ENCODE results near the gene MAN2B2. TPM values are rescaled to one million over a fixed set of nuclear protein-coding genes. Genes with fewer than 3 reads are reported as not detected.
A peak's percentile ranks its signal among the peaks of the same experiment; 100 is the strongest.

MAN2B2 gene
- 4.7 and 8.3 TPM in 2 replicates for total RNA-seq

GRCh38 chr4:6574747-6575502 lies at the start of gene MAN2B2:
Gene MAN2B2, plus strand, starts transcription at chr4:6575189. Its CDS starts 22 bp downstream, at chr4:6575211.
- peak within 1 kb of the TSS; percentile 94 for H3K4me3 ChIP-seq (ENCODE audit: low read depth, low read length)
- peak; percentile 8 for TF ChIP-seq CTCF (IDR thresholded peaks at IDR 0.05; ENCODE audit: insufficient read depth, low read length, severe bottlenecking)
- FAIRE-seq (no peak), DNase-seq (ENCODE audit: low read depth) (peak; percentile 50)
- peaks cover 14% of the 10 kb centered on the region for H3K36me3 ChIP-seq (ENCODE audit: control insufficient read depth, insufficient read depth, low read length)
- H3K27me3 ChIP-seq (ENCODE audit: control insufficient read depth, insufficient read depth, low read length), result peaks cover 2% of the 10 kb centered on the region

GRCh38 chr4:6525474-6525873 lies 49.5 kb upstream of the MAN2B2 start:
- H3K27me3 ChIP-seq (ENCODE audit: control insufficient read depth, insufficient read depth, low read length), result no peaks in the 10 kb centered on the region
- no peak for FAIRE-seq
- no peak for DNase-seq (ENCODE audit: low read depth)
- no peaks in the 10 kb centered on the region for H3K36me3 ChIP-seq (ENCODE audit: control insufficient read depth, insufficient read depth, low read length)
- no peak for TF ChIP-seq CTCF (IDR thresholded peaks at IDR 0.05; ENCODE audit: insufficient read depth, low read length, severe bottlenecking)
- H3K4me3 ChIP-seq (ENCODE audit: low read depth, low read length), result no peak overlapping the region

GRCh38 chr4:6526156-6526555 lies 48.8 kb upstream of the MAN2B2 start:
- no peak overlapping the region for H3K4me3 ChIP-seq (ENCODE audit: low read depth, low read length)
- no peaks in the 10 kb centered on the region for H3K27me3 ChIP-seq (ENCODE audit: control insufficient read depth, insufficient read depth, low read length)
- TF ChIP-seq CTCF (IDR thresholded peaks at IDR 0.05; ENCODE audit: insufficient read depth, low read length, severe bottlenecking), result no peak
- no peak for FAIRE-seq
- no peaks in the 10 kb centered on the region for H3K36me3 ChIP-seq (ENCODE audit: control insufficient read depth, insufficient read depth, low read length)
- no peak for DNase-seq (ENCODE audit: low read depth)

- no peak overlapping the region for H3K4me3 ChIP-seq (ENCODE audit: low read depth, low read length)
- no peaks in the 10 kb centered on the region for H3K27me3 ChIP-seq (ENCODE audit: control insufficient read depth, insufficient read depth, low read length)
- H3K36me3 ChIP-seq (ENCODE audit: control insufficient read depth, insufficient read depth, low read length), result no peaks in the 10 kb centered on the region
- TF ChIP-seq CTCF (IDR thresholded peaks at IDR 0.05; ENCODE audit: insufficient read depth, low read length, severe bottlenecking), result no peak
- no peak for FAIRE-seq
- no peak for DNase-seq (ENCODE audit: low read depth)
Observed at GRCh38 chr4:6526671-6527091, 48.3 kb upstream of the MAN2B2 start.

- no peak overlapping the region for H3K4me3 ChIP-seq (ENCODE audit: low read depth, low read length)
- no peaks in the 10 kb centered on the region for H3K36me3 ChIP-seq (ENCODE audit: control insufficient read depth, insufficient read depth, low read length)
- no peak for TF ChIP-seq CTCF (IDR thresholded peaks at IDR 0.05; ENCODE audit: insufficient read depth, low read length, severe bottlenecking)
- DNase-seq (ENCODE audit: low read depth), result no peak
- no peak for FAIRE-seq
- no peaks in the 10 kb centered on the region for H3K27me3 ChIP-seq (ENCODE audit: control insufficient read depth, insufficient read depth, low read length)
Observed at GRCh38 chr4:6527259-6527658, 47.7 kb upstream of the MAN2B2 start.
